K562 (cell line): ENCODE data around the gene RCOR3. TPM values are rescaled to one million over a fixed set of nuclear protein-coding genes. Genes with fewer than 3 reads are reported as not detected.

Experiments used
- ATAC-seq: fragments of 200-7000 bp; cut with Tn5 transposase; 3 replicates; pipeline ENCODE4 v1.9.1; 2020; ENCODE audit warnings: moderate library complexity
- BruUV-seq: library from RNA; stranded (reverse); fragments of 400-500 nt; replicated peaks from 2 replicates; lab custom pipeline; 2021; lab: Mats Ljungman, UMichigan
- CTCF ChIA-PET: fragments of 300-600 bp; formaldehyde crosslinking; extraction: SDS; loops from one replicate; lab custom pipeline; 2021; ENCODE audit warnings: low intra/inter-chr PET ratio; lab: Yijun Ruan, JAX
- POLR2A ChIA-PET: fragments of 300-600, 350-650 bp; sonication (Branson Sonifier 250); formaldehyde crosslinking; extraction: SDS; loops from one replicate; lab custom pipeline; 2021; ENCODE audit warnings: antibody characterized with exemption, inconsistent platforms; lab: Yijun Ruan, JAX
- DNase-seq, 4 experiments: peaks; one replicate each; pipeline versions ENCODE4 v3.0.0 to v3.0.0-alpha.2; 2011 to 2018; ENCODE audit warnings: low spot score in 3 of 4, mixed read lengths in 3 of 4; ENCODE audit errors: extremely low read depth in 1 of 4
- FAIRE-seq: peaks from 2 replicates; lab custom pipeline; 2011; peaks lifted over from hg19 to GRCh38; lab: Jason Lieb, UNC
- H2AFZ ChIP-seq: 2 replicates; pipeline ENCODE4 v1.6.0; 2011; ENCODE audit warnings: low read depth, low read length, control low read depth, inconsistent platforms
- H3K27ac ChIP-seq: fragments of 200-600 bp; 3 replicates; pipeline ENCODE4 v1.8.0; 2011; ENCODE audit warnings: low read depth, mild to moderate bottlenecking, control low read depth, inconsistent platforms, low read length, moderate library complexity, mixed read lengths; ENCODE audit errors: extremely low read depth
- H3K27me3 ChIP-seq, 2 experiments: fragments of 300-600 bp in 1 of 2; 2 replicates in 1 of 2; 3 replicates in 1 of 2; pipeline versions ENCODE4 v1.6.0 to v1.8.0; 2011; ENCODE audit warnings: inconsistent platforms in 2 of 2, low read length in 2 of 2, mild to moderate bottlenecking in 1 of 2, mixed read lengths in 1 of 2, moderate library complexity in 1 of 2; ENCODE audit not compliant: control insufficient read depth in 2 of 2, insufficient read depth in 2 of 2
- H3K36me3 ChIP-seq: fragments of 300-600 bp; 3 replicates; pipeline ENCODE4 v1.8.0; 2011; ENCODE audit warnings: mild to moderate bottlenecking, low read length, inconsistent platforms; ENCODE audit not compliant: control insufficient read depth, insufficient read depth
- H3K4me1 ChIP-seq, 2 experiments: fragments of 200-600 bp in 1 of 2; replicated peaks in 1 of 2; 2 replicates in 1 of 2; 3 replicates in 1 of 2; pipeline versions ENCODE4 v1.5.1 to v1.8.0; 2011; ENCODE audit warnings: inconsistent platforms in 2 of 2, low read length in 2 of 2, mild to moderate bottlenecking in 1 of 2, mixed read lengths in 1 of 2, moderate library complexity in 1 of 2; ENCODE audit not compliant: control insufficient read depth in 2 of 2, insufficient read depth in 2 of 2
- H3K4me2 ChIP-seq: 2 replicates; pipeline ENCODE4 v1.6.1; 2011; ENCODE audit warnings: low read length, control low read depth, inconsistent platforms, mixed read lengths; ENCODE audit not compliant: insufficient read depth
- H3K4me3 ChIP-seq: fragments of 200-600 bp; sonication (generic), shearing (Covaris generic); 2 replicates; pipeline ENCODE4 v1.5.1; 2016; ENCODE audit warnings: control low read depth, inconsistent platforms
- H3K79me2 ChIP-seq: fragments of 200-600 bp; 3 replicates; pipeline ENCODE4 v1.8.0; 2011; ENCODE audit warnings: low read length, inconsistent platforms; ENCODE audit not compliant: control insufficient read depth, insufficient read depth
- H3K9ac ChIP-seq, 2 experiments: 2 replicates each; pipeline versions ENCODE4 v1.6.0 to v1.6.1; 2011; ENCODE audit warnings: low read depth in 2 of 2, low read length in 2 of 2, control low read depth in 1 of 2, inconsistent platforms in 1 of 2, mild to moderate bottlenecking in 1 of 2, mixed read lengths in 1 of 2; ENCODE audit not compliant: insufficient read depth in 1 of 2
- H3K9me1 ChIP-seq: one replicate; pipeline ENCODE4 v1.6.0; 2011; ENCODE audit warnings: inconsistent platforms, mild to moderate bottlenecking, low read length, moderate library complexity; ENCODE audit not compliant: control insufficient read depth, insufficient read depth
- H3K9me3 ChIP-seq: replicated peaks from 2 replicates; pipeline ENCODE4 v1.5.1; 2011; ENCODE audit warnings: low read depth, low read length, inconsistent platforms; ENCODE audit not compliant: control insufficient read depth, insufficient read depth
- H4K20me1 ChIP-seq: replicated peaks from 2 replicates; pipeline ENCODE4 v1.6.1; 2011; ENCODE audit warnings: low read length, inconsistent platforms, mixed read lengths; ENCODE audit not compliant: control insufficient read depth, insufficient read depth
- CBX3 ChIP-seq, 2 experiments: IDR thresholded peaks; 1 replicate in 1 of 2; 2 replicates in 1 of 2; pipeline ENCODE4 v1.6.1; 2012; ENCODE audit warnings: inconsistent platforms in 2 of 2, low read length in 2 of 2, borderline replicate concordance in 1 of 2, control low read depth in 1 of 2
- ELF2 ChIP-seq: fragments of 250-450 bp; sonication (Bioruptor Pico); IDR thresholded peaks from 2 replicates; pipeline ENCODE4 v1.5.0; 2021; ENCODE audit warnings: mild to moderate bottlenecking
- KHSRP ChIP-seq: fragments of 450-650 bp; IDR thresholded peaks from 2 replicates; pipeline ENCODE4 v1.6.1; 2017
- RFX1 ChIP-seq: fragments of 450-650 bp; IDR thresholded peaks from 2 replicates; pipeline ENCODE4 v1.6.1; 2016; ENCODE audit warnings: mild to moderate bottlenecking, moderate library complexity
- TBP ChIP-seq: optimal IDR thresholded peaks from 2 replicates; pipeline ENCODE3; 2011; ENCODE audit warnings: low read depth, low read length, improper control_type of control experiment
- WGBS: fragments of 100-300 bp; shearing (Covaris generic); methylation state at CpG from one replicate; pipeline ENCODE4 v1.1.6; 2016; ENCODE audit warnings: low coverage, mixed read lengths; ENCODE audit not compliant: insufficient coverage; ENCODE audit errors: missing lambda C conversion rate; 5-methylcytosine and 5-hydroxymethylcytosine counted together
- in situ Hi-C: fragments of 300-500 bp; cut with MboI; formaldehyde crosslinking; loops from 4 replicates; pipeline ENCODE4 v1.15.0; 2018; ENCODE audit warnings: inconsistent platforms, mixed read lengths
- intact Hi-C: fragments of 100-400 bp; cut with micrococcal nuclease; formaldehyde crosslinking; loops from 2 replicates; pipeline ENCODE4 v1.14.2; 2022
- polyA plus RNA-seq, 8 experiments: library from polyadenylated mRNA; depleted of rRNA in 4 of 8; stranded (reverse) in 5 of 8; unstranded in 3 of 8; fragments of >200 nt; fragmentation: Nextera tagmentation in 2 of 8; fragmentation: Illumina TruSeq in 1 of 8; extraction: Ambion mirVana in 2 of 8; extraction: Trizol in 1 of 8; gene quantifications; 2 replicates each; pipeline versions ENCODE4 v1.2.1 to v1.2.3, GENCODE V29; 2011 to 2014; ENCODE audit warnings: inconsistent platforms in 1 of 8, missing spikeins in 1 of 8
- total RNA-seq, 7 experiments: library from RNA; depleted of rRNA in 6 of 7; stranded (reverse); fragments of >200 nt in 6 of 7; fragmentation: Illumina TruSeq in 2 of 7; extraction: Trizol in 2 of 7; gene quantifications; 2 replicates each; pipeline versions ENCODE4 v1.2.1 to v1.2.3, GENCODE V29; 2011 to 2021; ENCODE audit warnings: low replicate concordance in 1 of 7
- TF ChIP-seq, protein P1 (sequence below): sonication (generic); formaldehyde crosslinking; IDR thresholded peaks from 2 replicates; pipeline ENCODE4 v1.8.0; 2022; ENCODE audit warnings: missing genetic modification reagents, mild to moderate bottlenecking, borderline replicate concordance
- TF ChIP-seq, protein P2 (sequence below): fragments of 250-450 bp; sonication (Bioruptor Pico); IDR thresholded peaks from 2 replicates; pipeline ENCODE4 v1.5.0; 2021; ENCODE audit warnings: mild to moderate bottlenecking, moderate library complexity
- TF ChIP-seq, protein P3 (sequence below): fragments of 250-450 bp; sonication (Bioruptor Pico); IDR thresholded peaks from 2 replicates; pipeline ENCODE4 v1.5.0; 2020; ENCODE audit warnings: mild to moderate bottlenecking

The RCOR3 gene
- total and polyA plus RNA-seq, 9 of the 15 experiments (the other 6 are each of a cell fraction or from before 2014, with no cell fraction given) = 9.7 to 42.7 (median 29.5) TPM

DNA sequence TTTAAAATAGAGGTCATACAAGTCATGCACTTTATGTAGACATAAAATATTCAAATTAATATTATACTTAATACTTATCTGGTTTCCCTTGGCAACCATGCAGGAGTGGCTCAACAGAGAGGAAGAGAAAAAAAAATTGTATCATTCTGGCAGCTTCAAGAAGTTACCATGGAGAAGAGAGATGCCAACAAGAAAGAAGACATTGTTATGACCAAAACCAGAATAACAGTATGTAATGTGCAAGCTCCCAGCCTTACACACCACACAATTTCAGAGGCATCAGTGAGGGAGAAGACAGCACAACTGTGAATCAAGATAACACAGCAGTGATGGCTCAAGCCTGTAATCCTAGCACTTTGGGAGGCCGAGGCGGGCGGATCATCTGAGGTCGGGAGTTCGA lies 49.1 kb upstream of the RCOR3 start:
- H3K9me1 ChIP-seq = no peaks in the 10 kb centered on the region
- BruUV-seq = no TSS peak
- H3K27ac ChIP-seq = no peak overlapping the region
- H2AFZ ChIP-seq = no peak overlapping the region
- no peak overlapping the region for H3K4me3 ChIP-seq
- no peaks in the 10 kb centered on the region; a peak in 1 of 5 replicates for H3K4me1 ChIP-seq
- H3K4me2 ChIP-seq = no peak overlapping the region
- POLR2A ChIA-PET = no interaction called here
- no peak overlapping the region for H3K9ac ChIP-seq
- CTCF ChIA-PET = no interaction called here
- intact Hi-C loops = no loop called here
- no peaks in the 10 kb centered on the region for H4K20me1 ChIP-seq
- no peaks in the 10 kb centered on the region for H3K36me3 ChIP-seq
- TF ChIP-seq KHSRP (no peak), RFX1 (peak; percentile 66), ELF2 (CRISPR knock-in tag) (no peak), TBP (peak; percentile 71), CBX3 (IDR thresholded peaks at IDR 0.05; ENCODE audit: borderline replicate concordance in 1 of 2, low read length in 2 of 2) (no peak)
- TF ChIP-seq, protein P1, sequence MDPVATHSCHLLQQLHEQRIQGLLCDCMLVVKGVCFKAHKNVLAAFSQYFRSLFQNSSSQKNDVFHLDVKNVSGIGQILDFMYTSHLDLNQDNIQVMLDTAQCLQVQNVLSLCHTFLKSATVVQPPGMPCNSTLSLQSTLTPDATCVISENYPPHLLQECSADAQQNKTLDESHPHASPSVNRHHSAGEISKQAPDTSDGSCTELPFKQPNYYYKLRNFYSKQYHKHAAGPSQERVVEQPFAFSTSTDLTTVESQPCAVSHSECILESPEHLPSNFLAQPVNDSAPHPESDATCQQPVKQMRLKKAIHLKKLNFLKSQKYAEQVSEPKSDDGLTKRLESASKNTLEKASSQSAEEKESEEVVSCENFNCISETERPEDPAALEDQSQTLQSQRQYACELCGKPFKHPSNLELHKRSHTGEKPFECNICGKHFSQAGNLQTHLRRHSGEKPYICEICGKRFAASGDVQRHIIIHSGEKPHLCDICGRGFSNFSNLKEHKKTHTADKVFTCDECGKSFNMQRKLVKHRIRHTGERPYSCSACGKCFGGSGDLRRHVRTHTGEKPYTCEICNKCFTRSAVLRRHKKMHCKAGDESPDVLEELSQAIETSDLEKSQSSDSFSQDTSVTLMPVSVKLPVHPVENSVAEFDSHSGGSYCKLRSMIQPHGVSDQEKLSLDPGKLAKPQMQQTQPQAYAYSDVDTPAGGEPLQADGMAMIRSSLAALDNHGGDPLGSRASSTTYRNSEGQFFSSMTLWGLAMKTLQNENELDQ = no peak
- TF ChIP-seq, protein P2, sequence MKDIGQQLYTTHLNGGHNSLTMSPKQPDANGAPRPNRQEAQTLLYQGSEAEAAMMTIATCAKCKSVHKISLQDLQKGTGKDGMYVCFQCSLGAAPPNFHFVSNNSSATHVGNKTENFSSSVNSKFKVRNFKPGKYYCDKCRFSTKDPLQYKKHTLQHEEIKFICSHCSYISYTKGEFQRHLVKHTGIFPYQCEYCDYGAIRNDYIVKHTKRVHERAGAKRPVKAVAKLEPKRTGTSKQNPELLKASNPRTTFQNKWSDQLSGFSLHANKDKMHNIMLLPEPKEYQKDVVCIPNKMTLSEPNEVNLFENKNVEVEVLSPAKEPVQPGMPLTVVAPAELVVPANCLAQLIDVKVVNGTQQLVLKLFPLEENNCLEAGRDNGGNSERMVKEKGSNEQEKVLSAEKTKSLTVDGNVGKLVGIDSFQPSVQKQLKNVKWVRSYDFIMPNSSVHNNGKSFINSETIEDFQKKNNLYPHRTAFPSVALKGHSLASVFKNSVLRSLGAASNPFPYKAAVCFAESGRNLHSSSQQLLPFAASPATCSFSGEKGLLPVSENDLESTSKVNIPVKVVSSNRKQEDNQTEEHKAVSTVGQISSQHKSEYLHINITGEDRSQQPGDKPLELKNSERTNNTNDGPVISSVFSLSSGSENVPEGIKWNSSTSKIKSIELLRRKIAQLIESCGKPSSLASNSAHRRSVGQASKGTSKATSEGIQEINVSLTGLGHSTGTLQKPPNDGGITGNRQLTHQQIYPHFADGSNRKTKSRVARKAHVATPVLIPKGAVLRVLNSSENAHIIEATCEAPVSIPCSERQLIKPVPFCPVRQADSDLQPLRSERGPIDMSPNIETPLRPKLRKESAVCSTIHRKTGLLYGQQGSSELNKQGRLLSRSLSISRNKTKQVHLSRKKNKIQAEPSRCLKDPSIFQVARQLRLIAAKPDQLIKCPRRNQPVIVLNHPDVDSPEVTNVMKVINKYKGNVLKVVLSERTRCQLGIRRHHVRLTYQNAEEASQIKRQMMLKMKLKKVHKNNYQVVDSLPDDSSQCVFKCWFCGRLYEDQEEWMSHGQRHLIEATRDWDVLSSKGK (CRISPR knock-in tag) = no peak
- TF ChIP-seq, protein P3, sequence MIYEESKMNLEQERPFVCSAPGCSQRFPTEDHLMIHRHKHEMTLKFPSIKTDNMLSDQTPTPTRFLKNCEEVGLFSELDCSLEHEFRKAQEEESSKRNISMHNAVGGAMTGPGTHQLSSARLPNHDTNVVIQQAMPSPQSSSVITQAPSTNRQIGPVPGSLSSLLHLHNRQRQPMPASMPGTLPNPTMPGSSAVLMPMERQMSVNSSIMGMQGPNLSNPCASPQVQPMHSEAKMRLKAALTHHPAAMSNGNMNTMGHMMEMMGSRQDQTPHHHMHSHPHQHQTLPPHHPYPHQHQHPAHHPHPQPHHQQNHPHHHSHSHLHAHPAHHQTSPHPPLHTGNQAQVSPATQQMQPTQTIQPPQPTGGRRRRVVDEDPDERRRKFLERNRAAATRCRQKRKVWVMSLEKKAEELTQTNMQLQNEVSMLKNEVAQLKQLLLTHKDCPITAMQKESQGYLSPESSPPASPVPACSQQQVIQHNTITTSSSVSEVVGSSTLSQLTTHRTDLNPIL (CRISPR knock-in tag) = no peak
- TF ChIP-seq, all 486 proteins: peak for 2
- DNase-seq (no peak), ATAC-seq (peak; percentile 65), FAIRE-seq (no peak)
- in situ Hi-C loops = no loop called here
- WGBS = 38% methylated on average over 5 of the region's 5 CpGs
- H3K79me2 ChIP-seq = no peaks in the 10 kb centered on the region
- no peaks in the 10 kb centered on the region for H3K27me3 ChIP-seq
- H3K9me3 ChIP-seq = no peaks in the 10 kb centered on the region; the same call in 1 of the 2 replicates
